Stimulated activated CD4-positive, alpha-beta T cell treated with anti-CD3 and anti-CD28 coated beads, TNF-alpha, amount 100 ng/mL, for 48 hours (primary cell): ENCODE measurements around the gene NFIX.

Source experiments
- DNase-seq, 3 donors: peaks; one replicate each; pipeline ENCODE4 v3.0.0-alpha.2; 2020; ENCODE audit warnings: low read depth in 3 of 3

NFIX gene

DNA sequence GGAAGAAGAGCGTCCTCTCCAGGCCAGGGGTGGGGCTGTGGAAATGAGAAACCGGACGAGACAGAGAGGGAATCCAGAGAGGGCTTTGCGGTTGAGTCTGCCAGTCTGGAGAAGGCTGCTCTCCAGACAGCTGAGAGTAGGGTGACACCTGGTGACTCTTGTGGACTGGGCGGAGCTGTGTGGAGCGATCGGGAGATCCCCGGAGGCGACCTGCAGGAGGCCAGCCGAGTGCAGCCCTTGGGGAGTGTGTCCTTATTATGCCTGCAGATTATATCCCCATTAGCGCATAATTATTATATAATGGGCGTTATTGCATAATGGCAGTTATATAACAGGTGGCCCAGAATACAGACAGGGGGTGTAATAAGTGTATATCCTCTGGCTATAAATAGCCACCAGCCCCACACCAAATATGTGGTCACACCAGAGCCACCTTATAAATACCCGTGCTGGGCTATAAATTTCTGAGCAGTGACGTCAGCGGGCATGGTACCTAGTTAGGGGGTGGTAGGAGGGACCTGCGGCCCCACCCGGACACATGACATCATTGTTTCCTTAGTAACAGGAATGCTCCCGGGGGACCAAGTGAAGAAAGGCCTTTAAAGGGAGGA lies 41.2 kb downstream of the NFIX start:
- no peak for DNase-seq

DNA sequence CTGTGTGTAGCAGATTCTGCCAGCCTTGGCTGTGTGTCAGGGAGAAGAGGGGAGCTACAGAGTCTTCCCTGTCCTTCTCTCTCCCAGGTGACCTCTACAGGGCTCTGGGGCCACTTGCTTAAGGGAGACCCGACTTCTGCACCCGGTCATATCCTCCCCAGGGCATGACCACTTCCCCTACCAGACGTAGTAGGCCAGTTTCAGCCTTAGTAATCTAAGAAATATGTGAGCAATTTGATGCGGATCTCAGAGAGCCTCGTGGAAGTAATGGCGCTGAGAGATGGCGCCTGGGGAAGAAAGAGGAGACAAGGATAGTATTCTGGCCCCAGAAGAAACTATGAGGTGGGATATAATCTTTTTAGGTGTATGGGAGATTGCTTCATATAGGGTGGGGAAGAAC lies 41.9 kb downstream of the NFIX start:
- DNase-seq, result no peak

DNA sequence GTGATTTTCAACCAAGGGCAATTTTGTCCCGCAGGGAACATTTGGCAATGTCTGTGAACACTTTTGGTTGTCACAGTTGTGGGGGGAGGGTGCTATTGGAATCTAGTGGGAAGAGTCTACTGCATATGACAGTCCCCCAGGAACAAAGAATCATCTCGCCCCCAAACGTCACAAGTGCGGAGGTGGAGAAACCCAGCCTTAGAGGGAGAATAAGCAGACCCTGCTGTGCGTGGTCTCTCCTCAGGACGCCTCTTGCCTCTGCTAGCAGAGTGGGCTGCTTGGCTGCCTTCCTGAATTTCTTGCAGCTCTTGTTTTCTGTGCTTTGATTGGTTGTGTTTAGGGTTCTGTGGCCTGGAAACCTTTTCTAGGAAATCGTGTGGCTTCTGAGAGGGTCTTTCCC lies 42.5 kb downstream of the NFIX start:
- no peak for DNase-seq

DNA sequence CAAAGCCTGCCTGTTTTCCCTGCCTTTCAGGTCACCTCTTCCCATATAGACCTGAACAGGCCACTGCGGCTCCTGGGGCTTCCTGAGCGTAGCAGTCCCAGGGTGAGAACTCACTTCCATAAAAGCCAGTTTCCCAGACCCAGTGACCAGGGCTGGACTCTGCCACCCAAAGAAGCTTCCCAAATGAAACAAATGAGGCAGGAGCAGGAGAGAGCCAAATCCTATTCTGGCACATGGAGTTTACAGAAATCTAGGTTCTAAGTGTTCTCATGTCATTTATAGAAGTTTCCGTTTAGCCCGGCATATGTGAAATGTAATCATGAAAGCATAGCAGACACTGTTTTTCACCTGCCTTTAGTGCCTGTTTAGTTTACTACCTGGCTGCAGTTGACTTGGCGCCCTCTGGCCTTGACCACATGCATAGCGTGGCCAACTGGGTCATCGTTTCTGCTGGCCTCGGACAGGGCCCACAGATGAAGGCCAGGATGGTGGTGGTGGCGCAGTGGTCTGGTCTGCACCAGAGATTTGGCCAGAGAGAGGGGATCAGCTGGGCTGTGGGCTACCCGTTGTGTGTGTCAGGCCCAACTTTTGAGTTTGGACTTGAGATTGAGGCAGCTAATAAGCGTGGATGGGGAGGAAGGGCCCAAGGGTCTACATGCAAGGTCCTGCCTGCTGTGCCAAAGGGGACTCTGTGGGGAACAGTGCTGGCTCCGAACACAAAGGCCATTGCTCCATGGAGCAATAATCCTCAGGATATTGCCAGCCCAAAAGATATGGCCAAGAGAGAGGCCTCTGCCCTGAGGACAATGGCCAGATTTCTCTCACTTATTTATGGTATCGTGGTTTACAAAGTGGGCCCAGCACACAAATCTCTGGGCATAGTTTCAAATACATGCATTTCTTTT lies 43.3 kb downstream of the NFIX start:
- DNase-seq, result no peak

DNA sequence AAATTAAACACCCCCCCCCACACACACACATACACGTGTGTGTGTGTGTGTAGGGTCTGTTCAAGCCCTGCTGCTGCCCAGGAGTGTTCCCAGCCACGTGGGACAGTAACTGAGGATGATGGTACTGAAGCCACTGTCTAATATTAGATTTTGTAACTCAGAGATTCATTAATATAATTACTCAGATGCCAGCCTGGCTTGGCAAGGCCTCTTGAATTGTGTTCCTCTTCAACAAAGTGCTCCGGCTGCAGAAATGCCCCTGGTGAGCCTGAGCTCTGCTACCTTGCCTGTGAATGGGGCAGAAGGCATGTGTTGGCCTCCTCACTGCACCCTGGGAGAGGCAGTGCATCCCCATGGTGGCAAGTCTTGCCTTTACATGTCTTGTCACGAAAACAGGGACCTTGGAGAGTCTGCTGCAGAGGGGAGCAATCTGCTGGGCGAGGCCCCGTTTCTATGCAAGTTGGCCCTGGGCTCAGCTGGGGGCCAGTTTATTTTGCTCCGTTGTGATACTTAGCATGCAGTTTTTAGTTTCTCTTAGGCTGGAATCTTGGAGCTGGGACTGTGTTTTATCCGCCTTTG lies 44.0 kb downstream of the NFIX start:
- DNase-seq, result no peak

DNA sequence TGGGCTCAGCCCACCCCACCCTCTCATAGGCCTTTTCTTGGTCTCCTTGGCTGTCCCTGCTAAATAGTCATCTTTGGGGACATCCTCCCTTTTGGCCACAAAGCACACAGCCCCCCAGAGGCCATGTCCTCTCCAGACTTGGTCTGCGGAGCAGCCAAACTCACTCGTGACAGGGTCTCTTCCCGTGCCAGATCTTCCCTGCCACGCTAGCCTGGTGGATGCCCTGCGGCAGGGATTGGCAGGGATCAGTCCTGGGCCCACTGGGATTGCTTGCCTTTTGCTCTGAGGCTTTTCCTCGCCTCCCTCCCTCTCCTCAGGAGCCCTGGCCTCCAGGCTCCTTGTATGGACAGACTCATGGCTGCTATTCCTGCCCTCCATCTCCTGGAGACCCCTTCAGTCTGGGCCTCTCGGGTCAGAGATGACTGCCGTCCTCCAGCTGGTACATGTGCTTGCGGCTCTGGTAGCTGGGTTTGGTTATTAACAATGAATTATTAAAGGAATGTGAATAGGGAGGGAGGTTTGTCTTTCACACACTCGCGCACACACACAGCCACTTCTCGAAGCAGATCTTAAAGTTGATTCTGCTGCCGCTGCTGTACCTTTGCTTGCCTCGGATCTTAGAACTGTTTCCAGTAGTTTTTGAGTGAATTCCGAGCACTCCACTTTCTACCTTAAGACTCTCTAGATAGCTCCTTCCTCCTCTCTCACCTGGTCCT lies 45.1 kb downstream of the NFIX start:
- DNase-seq, result no peak

DNA sequence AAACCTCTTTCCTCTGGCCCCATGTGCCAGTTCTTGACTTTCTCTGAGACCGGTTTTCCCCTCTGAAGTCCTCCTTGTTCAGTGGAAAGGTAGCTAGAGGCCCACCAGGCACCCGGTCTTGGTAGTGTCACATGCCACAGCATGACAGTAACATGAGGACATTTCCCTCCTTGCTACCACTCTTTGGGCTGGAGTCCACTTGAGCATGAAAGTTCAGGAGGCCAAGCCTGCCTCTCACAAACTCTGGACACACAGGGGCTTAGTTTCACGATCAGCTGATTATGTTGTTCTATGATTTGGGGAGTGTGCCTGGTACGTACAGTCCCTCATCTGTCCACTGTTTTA lies 45.6 kb downstream of the NFIX start:
- DNase-seq, result no peak

DNA sequence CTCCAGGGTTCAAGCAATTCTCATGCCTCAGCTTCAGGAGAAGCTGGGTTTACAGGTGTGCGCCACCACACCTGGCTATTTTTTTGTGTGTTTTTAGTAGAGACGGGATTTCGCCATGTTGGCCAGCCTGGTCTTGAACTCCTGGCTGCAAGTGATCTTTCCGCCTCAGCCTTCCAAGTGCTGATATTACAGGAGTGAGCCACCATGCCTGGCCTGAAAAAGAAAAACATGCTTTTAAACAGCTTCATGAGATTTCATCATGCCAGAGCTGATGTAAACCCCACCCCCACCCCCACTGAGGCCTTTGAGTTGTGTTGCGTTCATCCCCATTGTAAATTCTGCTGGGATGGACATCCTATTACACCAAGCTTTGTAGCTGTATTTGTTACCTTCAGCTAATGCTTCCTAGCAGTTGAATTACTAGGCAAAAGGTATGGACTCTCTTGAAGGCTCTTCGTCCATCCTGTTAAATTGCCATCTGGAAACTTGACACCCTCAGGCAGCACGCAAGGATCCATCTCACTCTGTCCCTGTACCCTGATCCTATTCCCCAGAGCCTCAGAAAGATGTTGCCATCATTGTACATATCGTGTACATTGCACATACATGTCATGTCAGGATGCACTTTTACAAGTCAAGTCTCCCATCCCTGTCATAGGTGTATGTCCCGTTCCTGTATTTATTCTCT lies 47.3 kb downstream of the NFIX start:
- no peak for DNase-seq

DNA sequence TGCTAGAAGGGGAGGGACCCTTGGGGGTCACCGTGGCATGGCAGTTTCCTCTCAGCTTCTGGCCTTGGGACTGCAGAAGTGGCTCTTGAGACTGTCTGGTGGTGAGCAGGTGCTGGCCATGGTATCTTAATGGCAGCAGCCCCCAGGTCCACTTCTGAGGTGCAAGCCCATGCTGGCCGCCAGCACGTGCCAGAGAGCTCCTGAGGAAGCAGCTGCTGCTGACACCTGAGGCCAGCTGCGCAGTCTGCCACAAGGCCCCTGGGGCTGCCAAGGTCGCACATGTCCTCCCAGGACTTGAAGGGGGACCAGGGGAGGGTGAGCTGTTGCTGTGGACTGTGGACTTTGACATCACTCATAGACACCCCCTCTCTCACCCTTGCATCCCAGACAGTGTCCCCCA lies 48.0 kb downstream of the NFIX start:
- no peak for DNase-seq

DNA sequence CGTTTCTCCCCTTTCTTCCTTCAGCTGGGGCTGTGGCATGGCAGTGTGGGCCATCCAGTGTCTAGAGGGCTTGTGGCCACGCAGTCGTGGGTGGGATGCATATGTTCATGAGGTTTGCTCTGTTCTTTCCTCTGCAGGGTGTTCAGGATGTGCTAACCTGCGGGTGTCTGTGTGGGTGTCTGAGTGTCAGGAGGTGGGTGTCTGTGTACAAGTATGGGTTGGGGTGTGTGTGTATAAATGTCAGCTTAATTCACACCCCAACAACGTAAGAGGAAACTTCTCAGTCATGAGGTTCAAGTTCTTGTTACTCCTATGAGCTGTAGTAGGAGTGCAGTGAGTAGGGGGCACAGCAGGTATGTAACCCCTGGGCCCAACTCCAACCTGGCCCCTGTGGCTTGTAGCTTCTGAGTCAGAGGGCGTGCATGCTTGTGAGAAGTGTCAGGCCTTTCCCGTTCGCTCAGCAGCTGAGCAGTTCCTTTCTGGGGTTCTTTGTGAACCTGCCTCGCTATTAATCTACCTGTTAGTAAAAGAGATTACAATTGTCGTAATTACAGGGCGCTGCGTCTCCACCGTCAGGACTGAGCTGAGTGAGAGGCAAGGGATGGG lies 49.1 kb downstream of the NFIX start:
- DNase-seq, result no peak

DNA sequence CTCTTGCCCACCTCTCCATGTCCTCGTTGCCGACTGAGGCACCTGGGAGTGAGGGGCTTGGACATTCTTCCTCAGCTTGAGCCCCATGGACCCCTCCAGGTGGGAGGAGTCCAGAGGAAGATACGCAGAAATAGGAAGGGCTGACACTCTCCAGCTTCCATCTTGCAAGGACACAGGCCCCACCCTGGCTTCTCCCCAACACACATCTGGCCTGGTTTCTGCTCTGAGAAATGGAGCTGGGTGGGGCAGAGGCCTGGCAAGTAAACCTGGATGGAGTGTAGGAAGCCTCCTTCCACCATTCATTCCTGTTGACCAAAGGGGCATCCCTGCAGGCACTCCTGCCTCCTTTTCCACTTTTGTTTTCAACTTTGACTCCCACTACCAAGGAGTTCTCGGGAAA lies 50.5 kb downstream of the NFIX start:
- DNase-seq, result no peak

DNA sequence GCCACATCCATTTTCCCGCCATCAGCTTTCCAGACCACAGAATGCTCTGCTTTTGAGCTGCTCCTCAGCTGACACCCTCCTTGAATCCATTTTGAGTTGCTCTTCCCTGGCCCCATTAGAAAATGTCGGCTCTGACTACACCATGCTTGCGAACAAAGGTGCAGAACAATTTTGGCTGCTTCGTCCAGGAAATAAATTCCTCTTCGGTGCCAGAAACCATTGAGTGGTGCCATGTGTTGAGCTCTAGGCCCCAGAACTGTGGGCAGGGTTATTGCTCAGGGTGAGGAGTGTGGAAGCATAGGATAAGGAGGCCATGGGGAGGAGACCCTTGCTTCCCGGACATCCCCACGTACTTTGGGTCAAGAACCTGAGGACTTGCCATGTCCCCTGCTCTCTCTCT lies 52.1 kb downstream of the NFIX start:
- no peak for DNase-seq

DNA sequence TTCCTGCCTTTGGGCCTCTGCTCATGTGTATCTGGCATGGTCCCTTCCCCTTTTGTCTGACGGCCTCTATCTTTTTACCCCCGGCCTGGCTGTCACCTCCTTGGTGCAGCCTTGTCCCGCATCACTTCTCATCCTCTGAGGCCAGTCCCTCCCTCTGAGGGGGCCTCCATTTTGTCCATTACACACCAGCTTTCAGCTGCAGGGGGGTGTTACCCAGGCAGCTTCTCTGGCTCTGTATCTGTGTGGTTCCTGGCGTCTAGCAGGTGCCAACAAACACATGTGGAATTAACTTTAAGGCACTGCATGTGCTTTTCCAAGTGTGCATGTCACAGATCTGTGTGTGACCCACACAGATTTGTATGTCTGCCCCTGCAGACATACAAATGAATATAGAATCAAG lies 55.0 kb downstream of the NFIX start:
- no peak for DNase-seq

DNA sequence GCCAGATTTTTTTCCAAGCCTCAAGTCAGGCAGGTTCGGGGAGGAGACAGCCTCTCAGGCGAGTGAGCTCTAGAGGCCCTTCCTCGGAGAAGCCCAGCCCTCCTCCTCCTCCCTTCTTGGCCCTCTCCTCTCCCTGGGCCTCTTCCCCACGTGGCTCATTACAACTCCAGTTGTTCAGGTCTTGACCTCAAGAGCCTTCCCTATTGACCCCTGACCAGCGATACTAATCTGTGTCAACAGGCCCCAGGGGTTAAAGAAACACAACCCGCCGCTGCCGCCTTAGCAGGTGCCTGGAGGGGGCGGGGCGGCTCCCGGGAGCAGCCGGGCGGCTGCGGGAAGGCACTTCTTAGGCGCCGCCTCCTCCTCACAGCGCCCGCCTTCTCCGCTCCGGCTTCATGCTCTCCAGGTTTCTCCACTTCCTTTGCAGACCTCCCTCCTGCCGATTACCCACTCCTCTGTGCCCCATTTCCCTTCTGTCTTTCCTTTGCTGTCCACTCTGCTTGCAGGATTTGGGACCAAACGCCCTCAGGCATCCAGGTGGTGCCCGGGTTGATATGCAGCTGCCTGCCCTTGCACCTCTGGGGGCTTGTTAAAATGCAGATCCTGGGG lies 56.4 kb downstream of the NFIX start:
- DNase-seq, result peak in 1 of 3 donors; percentile 21

DNA sequence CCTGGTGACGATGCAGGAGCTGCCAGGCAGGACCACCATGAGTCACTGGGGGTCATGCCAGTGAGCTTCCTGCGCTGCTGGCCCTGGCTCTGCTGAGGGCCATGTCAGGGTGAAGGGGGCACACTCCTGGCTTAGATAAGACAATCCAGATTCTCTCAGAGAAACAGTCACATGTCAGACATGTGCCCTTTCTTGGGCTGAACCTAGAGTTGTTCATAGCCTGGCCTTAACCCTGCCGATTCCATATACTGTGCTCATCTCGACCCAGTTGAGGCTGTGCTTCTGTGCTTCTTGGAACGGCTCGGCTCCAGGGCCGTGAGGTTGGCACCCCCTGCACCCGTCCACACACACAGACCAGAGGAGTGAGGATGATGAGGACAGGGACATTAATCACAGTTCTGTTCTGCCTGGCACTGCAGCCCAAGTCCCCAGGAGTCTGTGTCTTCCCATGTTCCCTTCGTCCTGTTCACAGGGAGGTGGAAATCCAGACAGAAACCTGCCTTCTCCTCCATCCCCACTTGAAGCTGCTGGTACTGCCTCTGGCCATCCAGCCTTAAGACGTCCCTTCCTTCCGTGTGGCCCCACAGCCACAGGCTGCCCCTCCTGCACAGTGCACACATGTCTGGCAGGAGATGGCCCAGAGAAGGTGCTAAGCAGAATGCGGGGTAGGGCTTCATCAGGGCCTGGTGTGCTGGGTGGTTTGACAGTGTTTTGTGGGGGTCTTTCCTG lies 57.3 kb downstream of the NFIX start:
- DNase-seq, result no peak

DNA sequence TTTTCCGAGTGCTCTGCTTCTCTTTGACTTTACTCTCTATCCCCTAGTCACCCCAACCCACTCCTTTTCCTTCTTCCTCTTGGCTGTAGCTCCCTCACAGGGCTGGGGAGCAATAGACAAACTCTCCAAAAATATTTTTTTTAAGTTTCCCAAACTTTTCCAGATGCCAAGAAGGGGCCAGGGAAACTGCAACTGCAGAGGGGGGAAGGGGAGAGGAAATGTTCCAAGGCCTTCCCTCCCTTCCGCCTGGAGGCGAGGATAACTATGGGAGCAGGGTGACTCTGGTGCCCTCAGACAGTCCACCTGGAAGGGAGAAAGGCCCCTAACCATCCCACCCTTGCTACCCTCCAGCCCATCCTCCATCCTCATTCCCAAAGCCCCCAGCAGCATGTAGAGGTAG lies 58.0 kb downstream of the NFIX start:
- DNase-seq, result no peak

DNA sequence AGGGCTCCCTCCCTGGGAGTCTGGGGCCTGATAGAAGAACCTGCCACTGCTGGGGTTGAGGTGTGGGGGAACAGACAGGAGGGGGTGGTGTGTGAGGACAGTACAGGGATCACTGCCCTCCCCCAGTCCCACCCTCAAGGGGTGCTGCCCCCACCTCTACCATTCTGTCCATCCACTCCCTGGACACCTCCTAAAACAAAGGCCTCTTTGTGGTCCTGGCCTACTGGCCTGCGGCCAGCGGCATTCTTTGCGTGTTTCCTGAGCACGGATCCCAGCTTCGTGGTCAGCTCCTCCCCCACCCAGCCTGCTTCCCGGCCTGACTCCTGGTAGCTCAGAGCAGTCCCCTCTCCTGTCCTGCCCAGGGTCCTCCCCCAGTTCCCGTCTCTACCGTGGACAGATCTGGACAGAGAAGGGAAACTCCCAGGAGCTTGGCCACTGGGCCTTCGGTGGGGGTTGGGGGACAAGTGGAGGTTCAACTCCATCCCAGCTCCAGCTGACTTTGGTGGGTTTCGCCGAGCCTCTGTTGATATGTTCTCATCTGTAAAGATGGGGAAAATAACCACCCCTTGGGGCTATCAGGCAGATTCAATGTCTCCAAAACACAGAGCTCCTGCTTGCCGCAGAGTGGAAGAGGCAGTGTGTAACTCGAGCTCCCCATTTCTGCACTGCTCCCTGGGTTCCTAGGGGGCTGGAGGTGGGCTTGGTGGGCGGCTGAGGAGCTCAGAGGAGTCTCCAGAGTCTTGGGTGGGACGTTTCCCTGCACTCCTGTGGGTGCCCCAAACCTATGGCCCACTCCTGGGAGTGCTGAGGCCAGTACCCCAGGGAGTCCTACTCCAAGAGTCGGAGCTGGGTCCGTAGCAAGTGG lies 58.7 kb downstream of the NFIX start:
- DNase-seq, result no peak

DNA sequence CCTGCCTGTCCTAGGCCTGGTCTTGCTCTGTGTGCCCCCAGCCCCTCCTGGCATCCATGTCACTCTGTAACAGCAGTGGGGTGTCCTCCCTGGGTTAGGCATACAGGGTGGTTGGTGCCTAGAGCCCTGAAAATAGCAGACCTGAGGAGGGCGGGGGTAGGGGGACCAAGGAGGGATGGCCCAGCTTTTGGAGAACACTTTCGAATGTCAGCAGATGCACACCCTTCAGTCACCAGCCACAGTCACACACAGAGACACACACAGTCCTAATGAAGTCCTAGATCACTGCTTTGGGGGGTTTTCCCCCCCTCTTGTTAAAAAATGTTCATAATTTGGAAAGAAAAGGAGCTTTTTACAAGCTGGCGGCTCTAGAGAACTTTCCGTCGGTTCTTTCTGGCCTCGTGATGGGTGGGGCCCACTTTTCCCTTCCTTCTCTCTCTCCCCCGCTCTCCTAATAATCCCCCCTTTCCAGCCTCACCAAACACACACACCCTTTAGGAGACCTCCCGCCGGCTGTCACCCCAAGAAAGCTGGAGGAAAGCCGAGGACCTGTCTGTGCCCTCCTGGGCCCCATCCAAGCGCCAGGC lies 59.4 kb downstream of the NFIX start:
- DNase-seq, result no peak
